Stimulated activated CD8-positive, alpha-beta memory T cell treated with anti-CD3 and anti-CD28 coated beads, Interleukin-4, amount 100 ng/mL, for 1 hour (primary cell): ENCODE measurements around the gene POU2F1.

Source experiments
- DNase-seq, 2 donors: peaks; one replicate each; pipeline ENCODE4 v3.0.0-alpha.2; 2020; ENCODE audit warnings: low read depth in 2 of 2, low spot score in 1 of 2

POU2F1 gene

GRCh38 chr1:167439301-167439988, 218.8 kb downstream of the POU2F1 start:
- no peak for DNase-seq

GRCh38 chr1:167440345-167440744, 219.7 kb downstream of the POU2F1 start:
- DNase-seq: no peak

GRCh38 chr1:167440776-167441175, 220.1 kb downstream of the POU2F1 start:
- DNase-seq: no peak

GRCh38 chr1:167441222-167441621, 220.5 kb downstream of the POU2F1 start:
- DNase-seq: no peak

- peak; percentile 68 to 79 for DNase-seq
Measured at GRCh38 chr1:167442142-167442848, 221.6 kb downstream of the POU2F1 start.

GRCh38 chr1:167442854-167443565, 222.3 kb downstream of the POU2F1 start:
- no peak for DNase-seq

GRCh38 chr1:167443757-167444156, 223.1 kb downstream of the POU2F1 start:
- DNase-seq: no peak

- DNase-seq: no peak
Measured at GRCh38 chr1:167446966-167447365, 226.3 kb downstream of the POU2F1 start.

GRCh38 chr1:167447521-167448136, 226.9 kb downstream of the POU2F1 start:
- peak; percentile 36 to 51 for DNase-seq

GRCh38 chr1:167450843-167451242, 230.2 kb downstream of the POU2F1 start:
- no peak for DNase-seq

- DNase-seq: no peak
Measured at GRCh38 chr1:167452483-167452882, 231.8 kb downstream of the POU2F1 start.

- no peak for DNase-seq
Measured at GRCh38 chr1:167453123-167453522, 232.4 kb downstream of the POU2F1 start.

- DNase-seq: no peak
Measured at GRCh38 chr1:167454304-167454893, 233.7 kb downstream of the POU2F1 start.

- peak in 1 of 2 donors; percentile 59 for DNase-seq
Measured at GRCh38 chr1:167454894-167455785, 234.5 kb downstream of the POU2F1 start.

- DNase-seq: no peak
Measured at GRCh38 chr1:167455786-167456446, 235.2 kb downstream of the POU2F1 start.

- no peak for DNase-seq
Measured at GRCh38 chr1:167456524-167456923, 235.8 kb downstream of the POU2F1 start.

- no peak for DNase-seq
Measured at GRCh38 chr1:167456926-167457325, 236.2 kb downstream of the POU2F1 start.

GRCh38 chr1:167457936-167458584, 237.4 kb downstream of the POU2F1 start:
- DNase-seq: no peak

- DNase-seq: no peak
Measured at GRCh38 chr1:167460836-167461235, 240.2 kb downstream of the POU2F1 start.
